K562 (cell line): ENCODE results near the gene SND1. TPM values are rescaled to one million over a fixed set of nuclear protein-coding genes. Genes with fewer than 3 reads are reported as not detected.

Experiments
- CXXC5 ChIP-seq: fragments of 250-450 bp; sonication (Bioruptor Pico); IDR thresholded peaks from 2 replicates; pipeline ENCODE4 v1.8.0; 2022; ENCODE audit warnings: inconsistent platforms, mild to moderate bottlenecking, moderate library complexity
- ETS2 ChIP-seq: IDR thresholded peaks from 2 replicates; pipeline ENCODE4 v1.6.1; 2016; ENCODE audit warnings: borderline replicate concordance, missing genetic modification characterization, mild to moderate bottlenecking, moderate library complexity, missing compliant biosample characterization; ENCODE audit not compliant: poor library complexity, severe bottlenecking
- GATA2 ChIP-seq: sonication (generic); formaldehyde crosslinking; IDR thresholded peaks from 2 replicates; pipeline ENCODE4 v1.4.0; 2020; ENCODE audit warnings: mild to moderate bottlenecking, missing genetic modification reagents
- MAZ ChIP-seq, 2 experiments: fragments of 450-650 bp in 1 of 2; sonication (generic) in 1 of 2; formaldehyde crosslinking; IDR thresholded peaks in 1 of 2; conservative IDR thresholded peaks in 1 of 2; 2 replicates each; pipeline versions ENCODE4 v1.4.0 to v1.5.0; 2020; ENCODE audit warnings: mild to moderate bottlenecking in 1 of 2, missing genetic modification reagents in 1 of 2
- MTA3 ChIP-seq: fragments of 450-650 bp; formaldehyde crosslinking; IDR thresholded peaks from 2 replicates; pipeline ENCODE4 v1.6.1; 2017; ENCODE audit warnings: mild to moderate bottlenecking, borderline replicate concordance
- NCOA1 ChIP-seq: fragments of 450-650 bp; IDR thresholded peaks from 2 replicates; pipeline ENCODE4 v1.6.1; 2016; ENCODE audit warnings: low read depth
- NELFE ChIP-seq: IDR thresholded peaks from 2 replicates; pipeline ENCODE4 v1.6.1; 2011; ENCODE audit warnings: mild to moderate bottlenecking; ENCODE audit not compliant: insufficient read depth, insufficient read length
- NFATC3 ChIP-seq: fragments of 450-650 bp; IDR thresholded peaks from 2 replicates; pipeline ENCODE4 v1.6.1; 2017; ENCODE audit warnings: mild to moderate bottlenecking
- NFE2 ChIP-seq: IDR thresholded peaks from 2 replicates; pipeline ENCODE4 v1.6.1; 2014; ENCODE audit warnings: antibody characterized with exemption, low read depth
- NRF1 ChIP-seq, 2 experiments: fragments of 450-650 bp; IDR thresholded peaks in 1 of 2; conservative IDR thresholded peaks in 1 of 2; 2 replicates each; pipeline ENCODE4 v1.6.1; 2014; ENCODE audit warnings: mild to moderate bottlenecking in 2 of 2
- SMAD4 ChIP-seq: fragments of 250-450 bp; sonication (Bioruptor Pico); conservative IDR thresholded peaks from 2 replicates; pipeline ENCODE4 v1.8.0; 2021; ENCODE audit warnings: inconsistent platforms, mild to moderate bottlenecking, moderate library complexity
- SMARCA4 ChIP-seq: fragments of 450-650 bp; IDR thresholded peaks from 2 replicates; pipeline ENCODE4 v1.6.1; 2016
- SMARCC2 ChIP-seq: fragments of 450-650 bp; IDR thresholded peaks from 2 replicates; pipeline ENCODE4 v1.6.1; 2017; ENCODE audit warnings: antibody characterized with exemption, moderate library complexity, mild to moderate bottlenecking, low read depth
- TEAD1 ChIP-seq, 2 experiments: fragments of 450-650 bp in 1 of 2; sonication (generic) in 1 of 2; formaldehyde crosslinking; IDR thresholded peaks; 2 replicates each; pipeline versions ENCODE4 v1.4.0 to v1.8.0; 2020 to 2022; ENCODE audit warnings: mild to moderate bottlenecking in 2 of 2, missing genetic modification reagents in 1 of 2
- TEAD2 ChIP-seq: fragments of 450-650 bp; IDR thresholded peaks from 2 replicates; pipeline ENCODE4 v1.6.1; 2016; ENCODE audit warnings: missing genetic modification characterization, control low read depth, missing compliant biosample characterization
- TRIM24 ChIP-seq, 2 experiments: fragments of 450-650 bp; IDR thresholded peaks; 2 replicates each; pipeline ENCODE4 v1.6.1; 2016
- U2AF1 ChIP-seq: fragments of 200-400 bp; formaldehyde crosslinking; optimal IDR thresholded peaks from 2 replicates; pipeline ENCODE3; 2017; ENCODE audit warnings: mild to moderate bottlenecking, low read depth, low read length, moderate library complexity
- YY1 ChIP-seq, 3 experiments: IDR thresholded peaks; 2 replicates each; pipeline ENCODE4 v1.6.1; 2011; ENCODE audit warnings: low read length in 2 of 3, mild to moderate bottlenecking in 2 of 3, moderate library complexity in 2 of 3, borderline replicate concordance in 1 of 3, control low read depth in 1 of 3, low read depth in 1 of 3; ENCODE audit not compliant: insufficient read depth in 3 of 3, insufficient replicate concordance in 2 of 3, control insufficient read depth in 1 of 3, insufficient read length in 1 of 3; ENCODE audit errors: extremely low read depth in 1 of 3
- ZNF24 ChIP-seq: fragments of 450-650 bp; IDR thresholded peaks from 2 replicates; pipeline ENCODE4 v1.6.1; 2016
- ZNF263 ChIP-seq: sonication (generic); formaldehyde crosslinking; IDR thresholded peaks from 2 replicates; pipeline ENCODE4 v1.8.0; 2022; ENCODE audit warnings: mild to moderate bottlenecking, missing genetic modification reagents, borderline replicate concordance
- ZNF431 ChIP-seq: sonication (generic); formaldehyde crosslinking; IDR thresholded peaks from 2 replicates; pipeline ENCODE4 v1.8.0; 2022; ENCODE audit warnings: mild to moderate bottlenecking, missing genetic modification reagents
- polyA plus RNA-seq, 8 experiments: library from polyadenylated mRNA; depleted of rRNA in 4 of 8; stranded (reverse) in 5 of 8; unstranded in 3 of 8; fragments of >200 nt; fragmentation: Nextera tagmentation in 2 of 8; fragmentation: Illumina TruSeq in 1 of 8; extraction: Ambion mirVana in 2 of 8; extraction: Trizol in 1 of 8; gene quantifications; 2 replicates each; pipeline versions ENCODE4 v1.2.1 to v1.2.3, GENCODE V29; 2011 to 2014; ENCODE audit warnings: inconsistent platforms in 1 of 8, missing spikeins in 1 of 8
- total RNA-seq, 7 experiments: library from RNA; depleted of rRNA in 6 of 7; stranded (reverse); fragments of >200 nt in 6 of 7; fragmentation: Illumina TruSeq in 2 of 7; extraction: Trizol in 2 of 7; gene quantifications; 2 replicates each; pipeline versions ENCODE4 v1.2.1 to v1.2.3, GENCODE V29; 2011 to 2021; ENCODE audit warnings: low replicate concordance in 1 of 7
- TF ChIP-seq, protein P1 (sequence below): fragments of 450-650 bp; IDR thresholded peaks from 2 replicates; pipeline ENCODE4 v1.6.1; 2017; ENCODE audit warnings: antibody characterized with exemption, mild to moderate bottlenecking
- TF ChIP-seq, protein P2 (sequence below): fragments of 450-650 bp; IDR thresholded peaks from 2 replicates; pipeline ENCODE4 v1.7.0; 2016; ENCODE audit warnings: borderline replicate concordance

The SND1 gene
- total and polyA plus RNA-seq, 9 of the 15 experiments (the other 6 are each of a cell fraction or from before 2014, with no cell fraction given), result 46.5 to 307 (median 191) TPM

DNA sequence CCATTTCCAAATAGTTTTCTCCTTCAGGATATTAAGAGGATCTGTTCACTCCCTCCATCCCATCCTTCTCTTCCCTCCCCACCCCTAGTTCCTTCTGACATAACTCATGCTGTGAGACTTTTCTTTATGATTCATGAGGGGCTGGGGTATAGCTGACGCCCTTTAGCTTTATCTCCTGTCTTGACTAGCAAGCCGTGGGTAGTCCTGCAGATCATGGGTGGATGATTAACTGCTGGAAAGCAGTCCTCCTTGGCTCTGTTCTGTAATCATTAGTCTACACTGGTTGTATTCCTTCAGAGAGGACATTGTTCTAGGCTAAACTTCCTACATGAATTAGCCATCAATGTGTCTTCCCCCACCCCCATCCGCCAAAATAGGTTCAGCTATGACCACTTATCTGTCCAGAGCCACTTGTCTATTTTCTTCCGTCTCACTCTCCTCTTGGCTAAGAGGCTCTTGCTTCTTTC is 243.9 kb downstream of the SND1 start (continued):
- TF ChIP-seq NFE2 (0 out of 2 replicates have a peak, but pooled peaks have one; percentile 10), ETS2 (no peak), TEAD1 (CRISPR knock-in tag; IDR thresholded peaks at IDR 0.05) (peak in 1 of 2 experiments; percentile 18; a peak in 1 of 4 replicates), SMARCA4 (peak; percentile 71; the same call in 1 of the 2 replicates), NCOA1 (0 out of 2 replicates have a peak, but pooled peaks have one; percentile 6), NFATC3 (0 out of 2 replicates have a peak, but pooled peaks have one; percentile 60), ZNF24 (peak; percentile 13; the same call in 1 of the 2 replicates), GATA2 (CRISPR knock-in tag) (peak; percentile 33; the same call in 1 of the 2 replicates), MAZ (CRISPR knock-in tag; conservative IDR thresholded peaks at IDR 0.05 in 1 of 2, IDR thresholded peaks at IDR 0.05 in 1 of 2) (peak in 1 of 2 experiments; percentile 22; a peak in 1 of 4 replicates), CXXC5 (CRISPR knock-in tag) (peak; percentile 25; the same call in 1 of the 2 replicates), ZNF431 (peak; percentile 64; the same call in 1 of the 2 replicates), ZNF263 (CRISPR knock-in tag) (0 out of 2 replicates have a peak, but pooled peaks have one; percentile 41), NELFE (no peak), TRIM24 (IDR thresholded peaks at IDR 0.05) (peak in 1 of 2 experiments; percentile 52; a peak in 3 of 4 replicates), MTA3 (peak; percentile 36; the same call in 1 of the 2 replicates), NRF1 (conservative IDR thresholded peaks at IDR 0.05 in 1 of 2, IDR thresholded peaks at IDR 0.05 in 1 of 2) (no peak), SMAD4 (0 out of 2 replicates have a peak, but pooled peaks have one; percentile 48), U2AF1 (no peak), TEAD2 (tag) (no peak), YY1 (IDR thresholded peaks at IDR 0.05; ENCODE audit: borderline replicate concordance in 1 of 3, control insufficient read depth in 1 of 3, extremely low read depth in 1 of 3, insufficient read depth in 3 of 3, insufficient read length in 1 of 3, insufficient replicate concordance in 2 of 3, low read depth in 1 of 3, low read length in 2 of 3) (peak in 1 of 3 experiments; percentile 3), SMARCC2 (peak; percentile 48; the same call in 1 of the 2 replicates)
- TF ChIP-seq, protein P1, sequence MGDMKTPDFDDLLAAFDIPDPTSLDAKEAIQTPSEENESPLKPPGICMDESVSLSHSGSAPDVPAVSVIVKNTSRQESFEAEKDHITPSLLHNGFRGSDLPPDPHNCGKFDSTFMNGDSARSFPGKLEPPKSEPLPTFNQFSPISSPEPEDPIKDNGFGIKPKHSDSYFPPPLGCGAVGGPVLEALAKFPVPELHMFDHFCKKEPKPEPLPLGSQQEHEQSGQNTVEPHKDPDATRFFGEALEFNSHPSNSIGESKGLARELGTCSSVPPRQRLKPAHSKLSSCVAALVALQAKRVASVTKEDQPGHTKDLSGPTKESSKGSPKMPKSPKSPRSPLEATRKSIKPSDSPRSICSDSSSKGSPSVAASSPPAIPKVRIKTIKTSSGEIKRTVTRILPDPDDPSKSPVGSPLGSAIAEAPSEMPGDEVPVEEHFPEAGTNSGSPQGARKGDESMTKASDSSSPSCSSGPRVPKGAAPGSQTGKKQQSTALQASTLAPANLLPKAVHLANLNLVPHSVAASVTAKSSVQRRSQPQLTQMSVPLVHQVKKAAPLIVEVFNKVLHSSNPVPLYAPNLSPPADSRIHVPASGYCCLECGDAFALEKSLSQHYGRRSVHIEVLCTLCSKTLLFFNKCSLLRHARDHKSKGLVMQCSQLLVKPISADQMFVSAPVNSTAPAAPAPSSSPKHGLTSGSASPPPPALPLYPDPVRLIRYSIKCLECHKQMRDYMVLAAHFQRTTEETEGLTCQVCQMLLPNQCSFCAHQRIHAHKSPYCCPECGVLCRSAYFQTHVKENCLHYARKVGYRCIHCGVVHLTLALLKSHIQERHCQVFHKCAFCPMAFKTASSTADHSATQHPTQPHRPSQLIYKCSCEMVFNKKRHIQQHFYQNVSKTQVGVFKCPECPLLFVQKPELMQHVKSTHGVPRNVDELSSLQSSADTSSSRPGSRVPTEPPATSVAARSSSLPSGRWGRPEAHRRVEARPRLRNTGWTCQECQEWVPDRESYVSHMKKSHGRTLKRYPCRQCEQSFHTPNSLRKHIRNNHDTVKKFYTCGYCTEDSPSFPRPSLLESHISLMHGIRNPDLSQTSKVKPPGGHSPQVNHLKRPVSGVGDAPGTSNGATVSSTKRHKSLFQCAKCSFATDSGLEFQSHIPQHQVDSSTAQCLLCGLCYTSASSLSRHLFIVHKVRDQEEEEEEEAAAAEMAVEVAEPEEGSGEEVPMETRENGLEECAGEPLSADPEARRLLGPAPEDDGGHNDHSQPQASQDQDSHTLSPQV, result 0 out of 2 replicates have a peak, but pooled peaks have one; percentile 34
- TF ChIP-seq, protein P2, sequence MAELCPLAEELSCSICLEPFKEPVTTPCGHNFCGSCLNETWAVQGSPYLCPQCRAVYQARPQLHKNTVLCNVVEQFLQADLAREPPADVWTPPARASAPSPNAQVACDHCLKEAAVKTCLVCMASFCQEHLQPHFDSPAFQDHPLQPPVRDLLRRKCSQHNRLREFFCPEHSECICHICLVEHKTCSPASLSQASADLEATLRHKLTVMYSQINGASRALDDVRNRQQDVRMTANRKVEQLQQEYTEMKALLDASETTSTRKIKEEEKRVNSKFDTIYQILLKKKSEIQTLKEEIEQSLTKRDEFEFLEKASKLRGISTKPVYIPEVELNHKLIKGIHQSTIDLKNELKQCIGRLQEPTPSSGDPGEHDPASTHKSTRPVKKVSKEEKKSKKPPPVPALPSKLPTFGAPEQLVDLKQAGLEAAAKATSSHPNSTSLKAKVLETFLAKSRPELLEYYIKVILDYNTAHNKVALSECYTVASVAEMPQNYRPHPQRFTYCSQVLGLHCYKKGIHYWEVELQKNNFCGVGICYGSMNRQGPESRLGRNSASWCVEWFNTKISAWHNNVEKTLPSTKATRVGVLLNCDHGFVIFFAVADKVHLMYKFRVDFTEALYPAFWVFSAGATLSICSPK, result 0 out of 2 replicates have a peak, but pooled peaks have one; percentile 16
